NCI-H2107 (cell line): ENCODE measurements around the gene DOP1A.

Source experiments
- DNase-seq: peaks from one replicate; lab custom pipeline; 2025; lab: John Stamatoyannopoulos, UW

The DOP1A gene

GRCh38 chr6:83215131-83216047 is 147.9 kb downstream of the DOP1A start:
- DNase-seq: peak; percentile 9

DNA sequence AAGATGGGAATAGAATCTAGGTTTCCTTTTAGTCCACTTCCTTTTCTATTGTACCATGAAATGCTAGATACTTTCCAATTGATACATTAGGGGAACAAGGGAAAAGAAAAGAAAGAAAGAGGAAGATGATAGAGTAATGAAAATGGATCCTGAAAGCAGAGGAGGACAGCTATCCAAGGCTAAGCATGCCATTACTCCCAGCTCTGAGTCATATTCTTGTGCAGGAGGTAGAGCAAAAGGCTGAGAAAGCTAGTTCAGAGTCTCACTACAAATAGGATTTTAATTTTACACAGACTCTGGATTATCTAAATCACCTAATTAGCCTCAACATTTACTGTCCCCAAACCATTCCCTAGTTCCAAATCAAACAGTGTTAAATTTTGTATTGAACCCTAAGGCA is 149.3 kb downstream of the DOP1A start:
- DNase-seq: no peak
